HL-60/S4 (cell line): ENCODE results near the gene CST8.

Source experiments
- in situ Hi-C: fragments of 300-500 bp; cut with MboI; formaldehyde crosslinking; loops from 2 replicates; pipeline ENCODE4 v1.14.3; 2022; ENCODE audit warnings: low sequenced_read_pairs

The CST8 gene

DNA sequence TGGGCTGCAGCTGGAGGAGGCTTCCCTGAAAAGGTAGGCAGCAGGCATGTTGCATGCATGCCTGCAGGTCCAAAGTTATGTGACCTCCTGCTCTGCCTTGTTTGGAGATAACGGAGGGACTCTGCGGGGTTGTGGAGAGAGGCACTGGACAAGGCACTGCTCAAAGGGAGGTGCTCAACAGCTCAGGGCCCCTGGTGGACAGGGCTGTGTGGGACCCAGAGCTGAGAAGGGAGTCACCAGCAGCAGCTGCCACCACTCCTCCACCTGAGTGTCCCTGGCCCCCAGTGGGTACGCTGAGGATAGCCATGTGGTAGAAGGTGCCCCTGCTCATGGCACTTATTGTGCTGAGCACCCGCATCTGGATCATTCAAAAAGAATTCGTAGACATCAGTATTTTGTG, 15.5 kb upstream of the CST8 start:
- in situ Hi-C loops: no loop called here

DNA sequence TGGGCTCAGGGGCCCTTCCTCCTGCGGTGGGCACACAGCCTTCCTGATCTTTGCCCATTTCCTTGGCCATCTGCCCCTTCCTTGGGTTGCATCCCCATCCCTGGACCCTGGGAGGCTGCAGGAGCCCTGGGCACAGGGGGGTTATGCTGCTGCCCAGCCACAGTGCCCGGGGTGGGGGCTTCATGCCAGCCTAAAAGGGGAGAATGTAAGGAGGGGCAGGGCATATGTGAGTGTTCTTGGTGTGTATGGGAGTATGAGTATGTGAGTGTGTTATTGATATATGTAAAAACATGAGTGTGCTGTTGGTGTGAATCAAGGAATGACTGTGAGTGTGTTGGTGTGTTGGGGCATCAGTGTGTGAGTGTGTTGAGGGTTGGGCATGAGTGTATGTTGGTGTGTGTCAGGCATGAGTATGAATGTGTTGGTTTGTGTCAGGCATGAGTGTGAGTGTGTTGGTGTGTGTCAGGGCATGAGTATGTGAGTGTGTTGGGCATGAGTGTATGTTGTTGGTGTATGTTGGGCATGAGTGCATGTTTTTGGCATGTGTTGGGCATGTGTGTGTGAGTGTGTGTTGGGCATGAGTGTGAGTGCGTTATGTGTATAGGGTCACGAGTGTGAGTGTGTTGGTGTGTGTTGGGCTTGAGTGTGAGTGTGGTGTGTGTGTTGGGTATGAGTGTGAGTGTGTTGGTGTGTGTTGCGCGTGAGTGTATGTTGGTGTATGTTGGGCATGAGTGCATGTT, 14.7 kb upstream of the CST8 start:
- in situ Hi-C loops: no loop called here

DNA sequence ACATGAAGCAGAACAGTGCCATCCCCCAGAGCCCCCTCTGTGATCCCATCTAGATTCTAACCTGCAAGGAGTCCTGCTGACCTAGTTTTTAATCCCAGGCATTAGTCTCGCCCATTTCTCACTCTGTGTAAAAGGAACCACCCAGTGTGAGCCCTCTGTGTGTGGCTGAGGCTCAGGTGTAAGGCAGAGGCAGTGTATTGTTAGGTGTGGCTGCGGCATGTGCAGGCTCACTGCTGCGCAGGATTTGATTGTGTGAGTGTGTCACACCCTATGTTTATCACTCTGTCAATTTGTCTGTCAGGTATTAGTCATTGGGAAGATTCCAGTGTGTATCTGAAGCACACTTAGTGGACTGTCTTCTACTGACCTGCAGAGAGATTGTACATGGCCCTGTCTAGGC, 13.7 kb upstream of the CST8 start:
- in situ Hi-C loops: no loop called here

DNA sequence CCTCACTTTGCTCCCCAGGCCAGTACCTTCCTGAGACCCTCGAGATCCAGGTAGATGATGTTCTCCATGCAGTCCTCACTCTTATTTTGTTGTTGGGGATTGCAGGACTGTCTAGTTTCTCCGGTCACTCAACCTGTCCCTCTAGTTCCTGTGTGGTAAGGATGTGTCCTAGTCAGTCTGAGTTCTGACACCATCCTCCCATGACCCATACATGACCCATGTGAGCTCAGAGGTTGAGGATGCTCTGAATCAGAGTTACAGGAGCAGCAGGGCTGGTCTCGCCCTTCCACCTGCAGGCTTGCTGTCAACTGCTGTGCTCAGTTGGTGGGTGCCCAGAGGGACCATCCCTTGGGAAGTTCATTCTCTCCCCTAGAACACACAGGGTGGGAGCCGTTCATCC, 11.9 kb upstream of the CST8 start:
- in situ Hi-C loops: no loop called here

DNA sequence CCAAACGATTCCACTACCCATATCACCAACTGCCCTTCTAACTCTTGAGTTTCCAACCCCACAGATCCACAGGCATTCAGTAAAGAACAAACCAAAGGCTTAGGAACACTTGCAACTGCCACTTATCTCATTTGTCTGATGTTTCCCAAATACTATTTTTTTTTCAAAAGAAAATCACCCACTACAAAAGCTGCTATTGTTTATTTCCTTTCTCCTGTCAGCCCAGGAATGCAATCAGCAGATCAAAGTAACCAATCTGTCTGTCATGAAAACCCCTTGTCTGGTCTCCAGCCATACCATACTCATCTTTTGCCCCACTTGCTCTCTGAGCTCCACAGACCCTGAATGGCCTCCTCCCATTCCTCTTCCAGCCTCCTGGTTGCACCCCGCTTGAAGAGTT, 8.8 kb upstream of the CST8 start:
- in situ Hi-C loops: no loop called here

DNA sequence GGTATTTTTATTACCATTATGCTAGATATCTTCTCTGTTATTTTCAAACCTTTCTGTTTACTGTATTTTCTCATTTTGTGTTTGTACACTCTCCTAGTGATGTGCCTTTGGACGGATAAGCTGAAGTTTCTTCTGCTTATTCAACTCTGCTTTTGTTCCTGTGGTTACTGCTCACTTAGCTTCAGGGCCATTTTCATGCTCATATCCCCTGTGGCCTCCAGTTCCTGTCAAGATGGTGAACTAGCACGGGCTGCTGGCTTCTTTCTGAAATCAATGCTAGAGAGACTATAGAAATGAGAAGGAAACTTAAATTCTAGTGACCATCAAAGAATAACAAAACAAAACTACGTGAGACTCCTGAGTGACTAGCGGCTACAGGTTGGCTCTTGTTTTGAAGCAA, 6.8 kb upstream of the CST8 start:
- in situ Hi-C loops: no loop called here

DNA sequence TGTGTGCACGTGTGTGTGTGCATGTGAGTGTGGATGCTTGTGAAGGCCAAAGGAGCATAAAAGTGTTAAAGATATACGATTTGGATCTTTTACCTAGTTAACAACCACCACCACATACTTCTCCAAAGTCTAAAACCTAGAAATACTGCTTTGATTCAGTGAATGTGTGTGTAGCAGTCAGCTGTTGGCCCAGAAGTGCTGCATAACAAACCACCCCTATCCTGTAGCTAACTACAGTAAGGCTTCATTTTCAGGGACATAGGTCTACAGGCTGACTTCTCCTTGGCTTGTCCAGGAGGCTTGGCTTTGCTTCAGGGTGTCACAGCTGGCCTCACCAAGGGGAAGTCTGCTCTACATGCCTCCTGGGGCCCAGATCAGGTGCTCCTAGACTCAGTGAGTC, 2.4 kb upstream of the CST8 start:
- in situ Hi-C loops: no loop called here

DNA sequence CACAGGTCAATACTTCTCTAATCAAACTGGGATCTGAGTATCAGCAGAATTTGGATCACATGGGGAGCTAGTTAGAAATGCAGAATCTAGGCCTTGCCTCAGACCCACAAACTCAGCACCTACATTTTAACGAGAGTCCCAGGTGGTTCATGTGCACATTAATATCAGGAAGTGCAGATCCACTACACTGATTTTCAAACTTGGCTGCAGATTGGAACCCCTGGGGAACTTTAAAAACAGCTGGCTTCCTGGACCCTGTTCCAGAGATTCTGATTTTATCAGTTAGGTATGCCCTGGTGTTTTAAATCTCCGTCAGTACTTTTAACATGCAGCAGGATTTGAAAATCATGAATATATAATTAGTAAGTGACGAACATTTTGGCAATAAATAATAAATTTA, 1.9 kb upstream of the CST8 start:
- in situ Hi-C loops: no loop called here

DNA sequence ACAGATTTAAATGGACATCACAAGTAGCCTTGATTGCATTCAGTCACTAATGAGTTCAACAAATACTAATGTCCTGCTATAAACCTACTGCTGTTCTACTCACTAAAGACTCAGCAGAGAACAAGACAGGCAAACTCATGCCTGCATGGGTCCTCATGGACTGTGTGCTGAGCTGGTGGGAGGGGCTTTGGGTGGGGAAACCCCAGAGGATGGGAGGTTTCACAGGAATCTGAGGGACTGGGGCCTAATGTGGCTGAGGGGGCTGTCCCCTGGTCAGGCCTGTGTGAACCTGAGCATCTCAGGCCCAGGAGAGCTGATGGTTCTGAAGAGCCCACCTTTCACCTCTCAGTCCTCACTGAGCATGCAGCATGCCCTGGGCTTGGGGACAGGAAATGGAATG, 1.4 kb downstream of the CST8 start:
- in situ Hi-C loops: no loop called here

DNA sequence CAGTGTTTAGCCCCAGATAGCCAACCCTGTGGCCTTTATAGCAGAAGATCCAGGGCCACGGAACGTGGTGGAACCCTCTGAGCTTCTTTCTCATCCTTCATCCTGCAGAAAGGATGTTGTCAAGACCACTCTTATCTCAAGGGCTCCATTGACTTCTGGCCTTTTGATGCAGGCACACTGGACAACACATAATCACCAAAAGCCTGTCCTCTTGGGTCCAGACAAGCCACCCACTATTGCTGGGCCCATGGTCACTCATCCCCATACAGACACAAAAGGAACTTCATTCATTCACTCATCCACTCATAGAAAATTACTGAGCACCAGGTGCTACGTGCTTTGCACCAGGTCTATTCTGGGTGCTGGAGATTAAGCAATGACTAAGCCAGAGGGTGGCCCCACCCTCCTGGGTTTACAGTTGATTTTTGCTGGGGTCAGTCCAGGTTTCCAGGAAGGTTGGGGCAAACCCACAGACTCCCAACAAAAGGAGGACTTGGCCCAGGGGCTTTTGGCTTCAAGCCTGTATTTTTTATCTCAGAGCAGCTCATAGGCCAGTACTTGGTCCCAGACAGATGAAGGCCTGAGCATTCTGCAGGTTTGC, 2.4 kb downstream of the CST8 start:
- in situ Hi-C loops: no loop called here

DNA sequence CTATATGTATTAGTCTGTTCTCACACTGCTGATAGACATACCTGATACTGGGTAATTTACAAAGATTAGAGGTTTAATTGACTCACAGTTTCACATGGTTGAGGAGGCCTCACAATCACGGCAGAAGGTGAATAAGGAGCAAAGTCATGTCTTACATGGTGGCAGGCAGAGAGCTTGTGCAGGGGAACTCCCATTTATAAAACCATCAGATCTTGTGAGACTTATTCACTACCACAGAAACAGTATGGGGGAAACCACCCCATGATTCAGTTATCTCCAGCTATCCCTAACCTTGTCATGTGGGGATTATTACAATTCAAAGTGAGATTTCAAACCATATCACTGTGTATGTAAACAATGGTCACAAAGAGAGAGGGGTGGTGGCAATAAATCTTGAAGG, 6.6 kb downstream of the CST8 start:
- in situ Hi-C loops: no loop called here

DNA sequence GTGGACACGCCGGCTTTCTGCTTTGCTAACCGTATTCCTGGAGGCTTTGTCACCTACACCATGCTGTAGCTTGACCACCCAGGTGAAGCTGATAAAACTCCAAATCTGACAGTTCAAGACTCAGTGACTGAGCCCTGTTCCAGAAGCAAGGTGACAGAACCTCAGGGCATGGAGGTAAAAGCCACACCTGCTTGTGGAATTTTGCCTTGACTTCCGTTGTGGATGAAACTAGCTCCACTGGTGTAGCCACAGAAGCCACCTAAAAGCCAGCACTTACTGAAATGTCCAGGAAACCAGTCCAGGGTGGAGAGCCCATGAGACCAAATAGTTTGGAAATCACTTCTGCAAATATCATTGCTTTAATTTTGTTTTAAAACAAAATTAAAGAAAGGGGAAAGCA, 11.0 kb downstream of the CST8 start:
- in situ Hi-C loops: no loop called here

DNA sequence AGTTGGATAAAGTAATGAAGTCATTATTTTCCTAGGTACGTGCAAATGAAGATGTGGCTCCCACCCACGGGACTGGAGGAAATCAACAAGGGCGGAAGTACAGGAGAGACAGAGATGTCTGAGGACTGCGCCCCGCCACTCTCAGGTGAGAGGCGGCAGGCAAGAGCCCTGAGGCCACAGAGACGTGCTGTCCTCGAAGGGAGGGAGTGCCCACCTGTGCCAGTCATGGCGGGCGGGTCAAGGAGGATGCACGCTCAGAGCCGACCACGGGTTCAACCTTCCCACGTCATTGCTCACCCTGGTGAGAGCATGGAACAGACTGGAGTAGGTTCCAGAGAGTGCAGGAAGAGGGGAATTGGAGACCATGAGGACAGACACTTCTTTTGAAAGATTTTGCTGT, 12.7 kb downstream of the CST8 start:
- in situ Hi-C loops: no loop called here

DNA sequence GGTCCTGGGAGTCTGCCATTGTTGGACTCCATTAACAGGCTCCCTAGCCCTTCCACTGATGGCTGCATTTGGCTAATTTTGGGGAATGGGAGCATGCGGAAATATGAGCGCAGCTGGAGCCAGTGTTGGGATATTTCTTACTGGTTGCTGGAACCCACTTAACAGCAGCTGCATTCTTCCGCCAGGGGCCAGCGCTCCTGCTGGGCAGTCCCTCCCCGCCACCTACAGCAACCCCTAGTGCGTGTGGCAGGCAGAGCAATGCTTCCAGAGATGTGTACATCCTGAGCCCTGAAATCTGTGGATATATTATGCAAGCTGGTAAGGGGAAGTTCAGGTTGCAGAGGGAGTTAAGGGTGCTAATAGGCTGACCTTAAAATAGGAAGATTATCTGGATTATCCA, 16.4 kb downstream of the CST8 start:
- in situ Hi-C loops: no loop called here

DNA sequence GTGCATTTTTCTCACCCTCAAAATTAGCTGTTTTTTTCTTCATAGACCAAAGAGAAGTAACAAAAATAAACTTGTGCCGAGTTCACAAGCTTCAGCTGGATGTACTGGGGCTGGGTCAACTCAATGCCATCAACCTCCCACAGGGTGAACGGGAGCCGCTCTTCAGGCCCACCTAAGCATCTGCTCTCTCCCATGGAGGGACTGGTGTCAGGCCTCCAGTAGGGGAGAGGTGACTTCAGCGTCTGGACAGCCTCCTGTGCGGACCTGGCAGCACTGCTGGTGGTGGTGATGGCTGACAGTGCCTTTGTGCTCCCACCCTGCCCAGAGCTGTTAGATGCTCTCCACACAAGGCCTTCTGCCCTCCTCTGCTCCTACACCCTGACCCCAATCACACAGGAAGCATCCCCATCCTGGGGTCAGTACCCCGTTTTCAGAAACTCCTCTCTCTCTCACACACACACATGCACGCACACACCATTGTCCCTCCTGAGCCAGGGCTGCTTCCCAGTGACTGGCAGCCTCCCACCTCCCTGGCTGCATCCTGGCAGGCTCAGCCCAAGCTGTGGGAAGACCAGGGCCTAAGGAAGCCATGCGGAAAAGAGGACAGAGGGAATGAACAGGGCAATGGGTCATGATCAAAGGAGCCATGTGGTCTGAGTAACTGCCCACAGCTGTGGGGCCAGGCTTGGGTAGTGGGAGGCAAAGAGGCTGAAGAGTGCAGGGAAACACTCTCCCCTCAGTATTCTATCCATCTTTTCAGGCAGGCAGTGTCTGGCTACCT, 17.7 kb downstream of the CST8 start:
- in situ Hi-C loops: no loop called here

DNA sequence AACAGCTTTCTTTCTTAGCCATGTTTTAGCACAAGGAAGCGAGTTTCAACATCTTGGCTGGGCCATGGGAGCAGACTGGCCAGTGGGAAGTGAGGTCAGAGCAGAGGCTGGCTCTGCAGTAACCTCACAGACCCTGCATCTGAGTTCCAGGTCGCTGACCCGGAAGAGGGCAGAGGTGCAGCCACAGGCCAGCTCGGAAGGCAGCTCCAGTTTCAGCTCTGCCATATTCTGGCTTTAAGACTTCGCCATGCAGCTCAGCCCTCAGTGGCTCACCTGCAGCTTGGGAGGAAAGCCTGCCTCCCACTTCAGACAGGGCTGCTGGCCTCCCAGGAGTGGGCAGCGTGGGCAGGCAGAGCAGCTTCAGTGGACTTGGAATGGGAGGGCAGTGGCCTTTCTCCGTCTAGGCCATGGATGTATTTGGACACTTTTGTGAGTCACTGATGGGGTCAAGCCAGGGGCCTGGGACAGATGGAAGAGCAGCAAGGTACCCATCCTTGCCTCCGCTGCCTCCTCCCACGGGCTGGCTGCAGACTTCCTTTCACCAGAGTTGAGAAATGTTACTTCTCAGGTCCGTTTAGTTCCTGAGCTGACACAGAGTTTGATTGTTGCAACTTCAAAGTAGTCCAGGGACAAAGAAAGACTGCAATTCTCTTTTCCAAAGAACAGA, 18.5 kb downstream of the CST8 start:
- in situ Hi-C loops: no loop called here

DNA sequence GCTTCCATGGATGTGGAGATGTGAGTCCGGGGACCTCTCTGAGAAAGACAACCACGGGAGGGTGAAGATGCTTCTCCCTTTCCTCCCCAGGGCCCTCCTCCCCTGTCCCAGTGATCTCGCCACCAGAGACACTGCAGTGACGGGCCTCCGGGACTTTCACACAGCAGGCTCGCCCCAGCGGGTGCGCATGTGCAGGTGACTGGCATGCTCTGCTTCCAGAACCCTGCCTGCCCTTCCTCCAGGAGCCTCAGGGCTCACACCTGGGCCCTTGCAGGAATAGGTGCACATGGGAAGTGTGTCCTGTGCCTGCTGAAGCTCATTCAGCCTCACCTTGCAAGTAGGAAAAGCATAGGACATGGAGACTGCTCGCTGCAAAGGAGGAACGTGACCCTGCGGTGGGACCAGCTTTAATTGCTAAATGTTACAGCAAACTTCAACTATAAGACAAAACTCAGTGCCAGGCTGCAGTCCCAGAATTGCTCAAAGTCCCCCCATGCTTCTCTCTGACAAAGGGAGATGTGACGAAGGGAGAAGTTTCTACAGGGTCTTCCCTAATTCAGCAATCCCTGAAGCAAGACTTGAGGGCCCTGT, 19.2 kb downstream of the CST8 start:
- in situ Hi-C loops: no loop called here

DNA sequence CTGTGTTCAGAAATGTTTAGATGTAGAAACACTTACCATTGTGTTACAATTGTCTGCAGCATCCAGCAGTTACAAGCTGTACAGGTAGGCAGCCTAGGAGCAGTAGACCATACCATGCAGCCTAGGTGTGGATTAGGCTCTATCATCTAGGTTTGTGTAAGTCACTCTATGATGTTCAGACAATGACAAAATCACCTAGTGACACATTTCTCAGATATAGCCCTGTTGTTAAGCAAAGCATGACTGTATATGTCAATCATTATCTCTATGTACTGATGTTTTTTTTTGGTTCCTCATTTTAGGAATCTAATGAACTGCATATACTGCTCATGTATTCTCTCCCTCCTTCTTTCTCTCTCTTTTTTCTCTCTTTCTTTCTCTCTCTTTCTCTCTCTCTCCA, 22.2 kb downstream of the CST8 start:
- in situ Hi-C loops: no loop called here

DNA sequence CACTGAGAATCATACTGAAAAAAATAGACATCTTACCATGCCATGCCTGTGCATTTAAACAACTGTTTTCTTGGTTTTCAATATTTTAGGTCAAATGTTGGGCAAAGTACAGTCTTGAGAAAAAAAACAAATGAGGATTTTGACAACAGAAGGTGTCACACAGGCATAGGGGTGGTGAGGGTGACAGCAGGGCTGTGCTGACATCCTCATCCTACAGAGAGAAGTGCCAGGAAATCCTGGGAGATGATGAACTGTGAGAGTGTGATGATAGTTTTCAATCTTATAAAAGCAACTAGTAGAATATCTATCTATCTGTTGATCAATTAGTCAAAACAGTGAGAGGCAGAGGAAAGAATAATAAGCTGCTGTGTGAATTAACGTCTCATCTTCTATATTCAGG, 23.9 kb downstream of the CST8 start:
- in situ Hi-C loops: no loop called here

DNA sequence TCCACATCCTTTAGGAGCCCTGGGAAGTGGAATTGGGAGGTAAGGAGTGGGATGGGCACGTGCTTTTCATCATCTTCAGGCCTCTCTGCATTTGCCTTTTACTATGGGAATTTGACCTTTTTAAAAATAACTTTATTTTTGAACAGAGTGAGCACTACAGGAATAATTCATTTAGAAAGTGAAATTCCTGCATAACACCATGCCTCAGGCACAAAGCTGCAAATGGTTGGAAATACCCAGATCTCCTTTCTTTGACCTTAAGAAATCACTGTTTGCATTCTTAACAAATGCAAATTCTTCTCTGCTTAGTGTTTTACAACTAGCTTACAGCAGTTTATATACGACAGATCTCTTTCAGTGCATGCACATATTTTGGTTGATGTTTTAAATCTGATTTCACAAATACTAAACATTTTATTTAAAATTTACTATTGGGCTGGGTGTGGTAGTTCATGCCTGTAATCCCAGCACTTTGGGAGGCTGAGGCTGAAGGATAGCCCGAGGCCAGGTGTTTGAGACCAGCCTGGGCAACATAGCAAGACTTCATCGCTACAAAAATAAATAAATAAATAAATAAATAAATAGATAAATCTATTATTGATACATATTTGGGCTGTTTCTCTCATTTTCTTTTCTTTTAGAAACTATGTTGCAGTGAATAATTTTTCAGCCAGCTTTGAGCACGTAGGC, 24.5 kb downstream of the CST8 start:
- in situ Hi-C loops: no loop called here

DNA sequence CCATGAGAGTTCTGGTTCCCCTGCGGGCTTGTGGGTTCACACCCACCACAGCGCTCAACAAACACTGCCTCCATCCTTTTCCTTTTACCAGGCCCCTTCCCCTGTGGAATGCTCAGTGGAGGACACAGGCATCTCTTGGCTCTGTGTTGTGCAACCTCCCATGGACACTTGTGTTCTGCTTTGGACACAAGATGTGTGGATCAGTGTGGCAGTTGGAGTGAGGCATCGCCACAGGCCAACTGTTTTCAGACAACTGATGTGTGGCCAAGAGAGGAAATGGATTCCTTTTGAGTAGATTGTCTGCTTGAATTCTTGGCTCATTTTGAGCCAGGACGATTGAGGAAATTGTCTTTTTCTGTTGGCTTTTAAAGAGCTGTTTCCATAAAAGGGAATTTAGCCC, 26.8 kb downstream of the CST8 start:
- in situ Hi-C loops: no loop called here
